Neural cell (in vitro differentiated cells): ENCODE data around the gene TRAK1. TPM values are rescaled to one million over a fixed set of nuclear protein-coding genes. Genes with fewer than 3 reads are reported as not detected.

Source experiments
- H2AFZ ChIP-seq: fragments of 200-600, 300-800 bp; sonication (generic), shearing (Covaris generic); 2 replicates; pipeline ENCODE4 v1.6.0; 2014; ENCODE audit warnings: low read depth, mild to moderate bottlenecking, antibody characterized with exemption, low read length, moderate library complexity
- H3F3A ChIP-seq: fragments of 200-600 bp; shearing (Covaris generic); 2 replicates; pipeline ENCODE4 v1.6.1; 2016; ENCODE audit warnings: mild to moderate bottlenecking, moderate library complexity, mixed read lengths, antibody characterized with exemption, low read length; ENCODE audit not compliant: insufficient read depth, poor library complexity, severe bottlenecking
- H3K27ac ChIP-seq: fragments of 200-600, 300-800 bp; sonication (generic), shearing (Covaris generic); 2 replicates; pipeline ENCODE4 v1.5.1; 2014; ENCODE audit warnings: mild to moderate bottlenecking, low read length, moderate library complexity
- H3K27me3 ChIP-seq: fragments of 300-800, 200-600 bp; sonication (generic), shearing (Covaris generic); 2 replicates; pipeline ENCODE4 v1.6.0; 2014; ENCODE audit warnings: mild to moderate bottlenecking, low read depth, low read length, moderate library complexity; ENCODE audit not compliant: insufficient read depth
- H3K36me3 ChIP-seq: fragments of 300-800, 200-600 bp; sonication (generic), shearing (Covaris generic); 2 replicates; pipeline ENCODE4 v1.5.1; 2014; ENCODE audit warnings: mild to moderate bottlenecking, antibody characterized with exemption, low read length, moderate library complexity; ENCODE audit not compliant: insufficient read depth
- H3K4me2 ChIP-seq: fragments of 300-800, 200-600 bp; sonication (generic), shearing (Covaris generic); 2 replicates; pipeline ENCODE4 v1.6.0; 2014; ENCODE audit warnings: mild to moderate bottlenecking, low read length
- H3K4me3 ChIP-seq: fragments of 300-800, 200-600 bp; sonication (generic), shearing (Covaris generic); 2 replicates; pipeline ENCODE4 v1.5.1; 2014; ENCODE audit warnings: mild to moderate bottlenecking, low read length, moderate library complexity
- H3K79me2 ChIP-seq: fragments of 200-600 bp; shearing (Covaris generic); replicated peaks from 2 replicates; pipeline ENCODE4 v1.6.0; 2014; ENCODE audit warnings: mild to moderate bottlenecking, low read length, moderate library complexity; ENCODE audit not compliant: insufficient read depth
- H3K9ac ChIP-seq: fragments of 300-800, 200-600 bp; sonication (generic), shearing (Covaris generic); 2 replicates; pipeline ENCODE4 v1.6.1; 2016; ENCODE audit warnings: mild to moderate bottlenecking, low read length, mixed read lengths
- H3K9me2 ChIP-seq: fragments of 200-600 bp; shearing (Covaris generic); 2 replicates; pipeline ENCODE4 v1.6.1; 2016; ENCODE audit warnings: mild to moderate bottlenecking, low read length, mixed read lengths; ENCODE audit not compliant: insufficient read depth
- H3K9me3 ChIP-seq: fragments of 200-600, 300-800 bp; sonication (generic), shearing (Covaris generic); 2 replicates; pipeline ENCODE4 v1.6.1; 2016; ENCODE audit warnings: mild to moderate bottlenecking, mixed run types, low read length, moderate library complexity, mixed read lengths
- H4K20me1 ChIP-seq: fragments of 200-600 bp; shearing (Covaris generic); 2 replicates; pipeline ENCODE4 v1.6.1; 2016; ENCODE audit warnings: mild to moderate bottlenecking, mixed run types; ENCODE audit not compliant: insufficient read depth
- CTCF ChIP-seq: fragments of 450-650 bp; IDR thresholded peaks from 2 replicates; pipeline ENCODE4 v1.5.1; 2014; ENCODE audit warnings: antibody characterized with exemption, mild to moderate bottlenecking, moderate library complexity; ENCODE audit not compliant: poor library complexity, severe bottlenecking
- EP300 ChIP-seq: fragments of 450-650 bp; conservative IDR thresholded peaks from 2 replicates; pipeline ENCODE4 v1.6.1; 2014; ENCODE audit warnings: antibody characterized with exemption, mild to moderate bottlenecking, moderate library complexity; ENCODE audit not compliant: poor library complexity, severe bottlenecking
- EZH2 ChIP-seq: fragments of 200-600, 300-800 bp; shearing (Covaris generic), sonication (generic); IDR thresholded peaks from 2 replicates; pipeline ENCODE4 v1.6.1; 2014; ENCODE audit warnings: antibody characterized with exemption, low read length, borderline replicate concordance, mild to moderate bottlenecking; ENCODE audit not compliant: insufficient read depth, poor library complexity, severe bottlenecking
- MXI1 ChIP-seq: fragments of 450-650 bp; conservative IDR thresholded peaks from 2 replicates; pipeline ENCODE4 v1.6.1; 2014; ENCODE audit warnings: antibody characterized with exemption, mild to moderate bottlenecking; ENCODE audit not compliant: poor library complexity, severe bottlenecking
- POLR2AphosphoS5 ChIP-seq: IDR thresholded peaks from 2 replicates; pipeline ENCODE4 v1.6.1; 2012
- RAD21 ChIP-seq: fragments of 450-650 bp; conservative IDR thresholded peaks from 2 replicates; pipeline ENCODE4 v1.6.1; 2014; ENCODE audit warnings: antibody characterized with exemption, mild to moderate bottlenecking, moderate library complexity
- REST ChIP-seq: IDR thresholded peaks from 2 replicates; pipeline ENCODE4 v1.6.1; 2012; ENCODE audit warnings: borderline replicate concordance
- SMC3 ChIP-seq: fragments of 450-650 bp; conservative IDR thresholded peaks from 2 replicates; pipeline ENCODE4 v1.6.1; 2014; ENCODE audit warnings: antibody characterized with exemption, mild to moderate bottlenecking, moderate library complexity; ENCODE audit not compliant: poor library complexity
- TAF1 ChIP-seq: IDR thresholded peaks from 2 replicates; pipeline ENCODE4 v1.6.1; 2012; ENCODE audit warnings: low read depth
- polyA plus RNA-seq: library from polyadenylated mRNA; depleted of rRNA; stranded (reverse); fragments of >200 nt; gene quantifications from 2 replicates; pipeline ENCODE4 v1.2.3, GENCODE V29; 2014

TRAK1 gene
- polyA plus RNA-seq, 1 donor from 2014 or later: 34.7 TPM

- no peaks in the 10 kb centered on the region for H3K9me2 ChIP-seq
- H3K9me3 ChIP-seq: no peaks in the 10 kb centered on the region
- H3F3A ChIP-seq: no peaks in the 10 kb centered on the region
- no peaks in the 10 kb centered on the region for H4K20me1 ChIP-seq
- TF ChIP-seq REST (no peak), MXI1 (no peak), EZH2 (no peak), RAD21 (no peak), POLR2AphosphoS5 (no peak)
- H3K36me3 ChIP-seq: no peaks in the 10 kb centered on the region
- no peak overlapping the region for H3K4me3 ChIP-seq
- H3K79me2 ChIP-seq: no peaks in the 10 kb centered on the region
- H2AFZ ChIP-seq: no peak overlapping the region
- peaks cover 30% of the 10 kb centered on the region for H3K27me3 ChIP-seq
- H3K4me2 ChIP-seq: no peak overlapping the region
- H3K27ac ChIP-seq: no peak overlapping the region
- no peak overlapping the region for H3K9ac ChIP-seq
Measured at GRCh38 chr3:42265059-42265991, 174.2 kb downstream of the TRAK1 start.

GRCh38 chr3:42266085-42266484 lies 174.9 kb downstream of the TRAK1 start, which contains the start of gene CCK:
TSS of gene CCK (minus strand) at chr3:42266185. CDS start at chr3:42263630, 2,555 bp downstream.
- Histone ChIP-seq H4K20me1 (no peaks in the 10 kb centered on the region), H3K9ac (no peak within 1 kb of the TSS), H3K27ac (no peak within 1 kb of the TSS), H3K79me2 (no peaks in the 10 kb centered on the region), H2AFZ (no peak within 1 kb of the TSS), H3K4me2 (no peak within 1 kb of the TSS), H3K27me3 (peaks cover 30% of the 10 kb centered on the region), H3K9me2 (no peaks in the 10 kb centered on the region), H3K4me3 (no peak within 1 kb of the TSS), H3K36me3 (no peaks in the 10 kb centered on the region), H3F3A (no peaks in the 10 kb centered on the region), H3K9me3 (no peaks in the 10 kb centered on the region)
- TF ChIP-seq EZH2: no peak
- no peak for TF ChIP-seq EP300
- no peak for TF ChIP-seq REST
- no peak for TF ChIP-seq MXI1
- TF ChIP-seq RAD21: no peak
- TF ChIP-seq CTCF: no peak
- TF ChIP-seq SMC3: no peak
- TF ChIP-seq TAF1: no peak
- TF ChIP-seq POLR2AphosphoS5: no peak
